CD4-positive, CD25-positive, alpha-beta regulatory T cell (primary cell): Measurements from ENCODE around the gene PYM1. TPM values are rescaled to one million over a fixed set of nuclear protein-coding genes. Genes with fewer than 3 reads are reported as not detected.
A peak's percentile ranks its signal among the peaks of the same experiment; 100 is the strongest.

Experiments used
- ATAC-seq, 2 donors: fragments of 150-1000 bp; cut with Tn5 transposase; one replicate each; pipeline ENCODE4 v1.10.0; 2021; ENCODE audit warnings: low read depth in 2 of 2, moderate number of reproducible peaks in 2 of 2, moderate library complexity in 1 of 2
- DNase-seq, 3 donors: peaks; one replicate each; pipeline versions ENCODE4 v3.0.0 to v3.0.0-alpha.2; 2012 to 2022; ENCODE audit warnings: mixed read lengths in 1 of 3
- H3K27ac ChIP-seq: one replicate; pipeline ENCODE4 v1.7.0; 2013; ENCODE audit warnings: mild to moderate bottlenecking, low read length; ENCODE audit not compliant: insufficient read depth, poor library complexity, severe bottlenecking
- H3K27me3 ChIP-seq: one replicate; pipeline ENCODE4 v1.7.0; 2013; ENCODE audit warnings: low read length; ENCODE audit not compliant: control insufficient read depth, insufficient read depth
- H3K36me3 ChIP-seq: one replicate; pipeline ENCODE4 v1.7.0; 2013; ENCODE audit warnings: mild to moderate bottlenecking, low read length, moderate library complexity; ENCODE audit not compliant: control insufficient read depth, insufficient read depth
- H3K4me1 ChIP-seq: 2 replicates; pipeline ENCODE4 v1.7.0; 2013; ENCODE audit warnings: mild to moderate bottlenecking, low read length; ENCODE audit not compliant: insufficient read depth, control insufficient read depth, poor library complexity, severe bottlenecking
- H3K4me3 ChIP-seq: one replicate; pipeline ENCODE4 v1.7.0; 2013; ENCODE audit warnings: low read depth, mild to moderate bottlenecking, low read length, moderate library complexity
- H3K9me3 ChIP-seq, 2 experiments: 1 replicate in 1 of 2; 2 replicates in 1 of 2; pipeline ENCODE4 v1.7.0; 2013; ENCODE audit warnings: low read length in 2 of 2, mild to moderate bottlenecking in 1 of 2, moderate library complexity in 1 of 2; ENCODE audit not compliant: control insufficient read depth in 2 of 2
- H3K27ac Mint-ChIP-seq, 3 donors: one replicate each; pipeline ENCODE4 v1.8.0; 2020 to 2022; ENCODE audit warnings: mild to moderate bottlenecking in 3 of 3, mixed read lengths in 3 of 3, moderate library complexity in 2 of 3
- H3K27me3 Mint-ChIP-seq: one replicate; pipeline ENCODE4 v1.8.0; 2022; ENCODE audit warnings: mild to moderate bottlenecking, mixed read lengths
- H3K36me3 Mint-ChIP-seq: one replicate; pipeline ENCODE4 v1.8.0; 2020; ENCODE audit warnings: mixed read lengths
- H3K4me1 Mint-ChIP-seq, 4 donors: one replicate each; pipeline ENCODE4 v1.8.0; 2020 to 2022; ENCODE audit warnings: mixed read lengths in 4 of 4, mild to moderate bottlenecking in 1 of 4
- H3K4me3 Mint-ChIP-seq, 4 donors: one replicate each; pipeline ENCODE4 v1.8.0; 2020 to 2022; ENCODE audit warnings: mild to moderate bottlenecking in 4 of 4, mixed read lengths in 4 of 4, moderate library complexity in 3 of 4
- H3K9me3 Mint-ChIP-seq, 7 donors: one replicate each; pipeline ENCODE4 v1.8.0; 2020 to 2022; ENCODE audit warnings: mixed read lengths in 7 of 7, mild to moderate bottlenecking in 3 of 7, moderate library complexity in 2 of 7
- polyA plus RNA-seq, 4 donors: library from polyadenylated mRNA; unstranded; fragments of 300-500 nt; fragmentation: Illumina TruSeq; gene quantifications; one replicate each; pipeline ENCODE4 v1.2.3, GENCODE V29; 2021
- total RNA-seq: library from RNA; stranded (reverse); gene quantifications from one replicate; pipeline ENCODE4 v1.2.3, GENCODE V29; 2022

PYM1 gene
- total and polyA plus RNA-seq, 5 donors from 2014 or later: 34.0 to 123 (median 110) TPM

DNA sequence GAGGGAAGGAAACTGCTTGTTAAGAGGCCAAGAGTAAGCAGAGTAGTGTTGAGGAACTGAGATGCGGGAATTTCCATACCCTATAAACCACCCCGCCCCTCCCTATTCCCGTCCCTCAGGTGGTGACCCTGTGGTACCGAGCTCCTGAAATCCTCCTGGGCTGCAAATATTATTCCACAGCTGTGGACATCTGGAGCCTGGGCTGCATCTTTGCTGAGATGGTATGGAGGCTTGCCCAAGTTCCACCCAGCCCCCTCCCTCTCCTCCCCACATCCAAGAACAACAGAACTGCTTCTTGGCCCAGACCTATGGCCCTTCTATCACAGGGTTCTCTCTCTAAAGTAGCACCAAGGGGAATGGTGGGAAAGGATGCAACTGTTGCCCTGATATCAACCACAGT lies 41.7 kb upstream of the PYM1 start:
- H3K4me1 ChIP-seq: peaks cover 33% of the 10 kb centered on the region
- H3K36me3 ChIP-seq: peaks cover 2% of the 10 kb centered on the region
- no peaks in the 10 kb centered on the region for H3K27me3 ChIP-seq
- DNase-seq (no peak), ATAC-seq (no peak)
- Mint-ChIP-seq H3K36me3 (no peaks in the 10 kb centered on the region), H3K4me1 (peaks cover 17 to 37% (median 27%) of the 10 kb centered on the region in 4 donors), H3K27me3 (no peaks in the 10 kb centered on the region), H3K9me3 (no peaks in the 10 kb centered on the region), H3K27ac (peak overlapping the region in 2 of 3 donors; percentile 32 to 69), H3K4me3 (peak overlapping the region in 2 of 4 donors; percentile 40 to 92)
- H3K4me3 ChIP-seq: no peak overlapping the region
- no peak overlapping the region for H3K27ac ChIP-seq
- H3K9me3 ChIP-seq: no peaks in the 10 kb centered on the region

DNA sequence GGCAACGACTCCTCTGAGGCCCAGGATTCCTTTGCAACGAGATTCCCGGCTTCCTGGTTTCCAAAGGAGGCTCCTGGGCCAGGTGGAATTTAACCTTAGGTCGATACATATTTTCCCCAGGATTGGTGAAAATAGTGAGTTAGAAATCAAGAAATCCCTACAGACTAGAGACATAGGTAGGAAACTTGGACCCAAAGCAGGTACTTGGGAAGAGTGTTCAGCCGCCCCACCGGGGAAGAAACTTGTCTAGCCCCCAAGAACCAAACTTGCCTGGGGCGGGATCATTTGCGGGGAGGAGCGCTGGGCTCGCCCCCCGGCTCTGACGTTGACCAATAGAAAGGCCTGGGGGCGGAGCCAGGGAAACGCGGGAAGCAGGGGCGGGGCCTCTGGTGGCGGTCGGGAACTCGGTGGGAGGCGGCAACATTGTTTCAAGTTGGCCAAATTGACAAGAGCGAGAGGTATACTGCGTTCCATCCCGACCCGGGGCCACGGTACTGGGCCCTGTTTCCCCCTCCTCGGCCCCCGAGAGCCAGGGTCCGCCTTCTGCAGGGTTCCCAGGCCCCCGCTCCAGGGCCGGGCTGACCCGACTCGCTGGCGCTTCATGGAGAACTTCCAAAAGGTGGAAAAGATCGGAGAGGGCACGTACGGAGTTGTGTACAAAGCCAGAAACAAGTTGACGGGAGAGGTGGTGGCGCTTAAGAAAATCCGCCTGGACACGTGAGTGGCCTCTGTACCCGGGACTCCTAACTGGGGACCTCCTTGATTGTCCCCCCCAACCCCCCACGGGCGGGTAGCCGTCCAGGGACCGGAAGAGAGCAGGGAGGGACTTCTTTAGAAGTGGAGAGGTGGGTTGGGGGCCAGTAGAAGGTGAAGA lies 39.0 kb upstream of the PYM1 start, which contains the start of gene CDK2:
Gene CDK2 (plus strand): TSS at position 423 of the 874 bp plus-strand sequence. CDS start 179 bp downstream, at position 602.
- Mint-ChIP-seq H3K4me3 (peak within 1 kb of the TSS; percentile 90 to 97 (median 93)), H3K27me3 (no peaks in the 10 kb centered on the region)
- ATAC-seq: peak; percentile 86 to 88

DNA sequence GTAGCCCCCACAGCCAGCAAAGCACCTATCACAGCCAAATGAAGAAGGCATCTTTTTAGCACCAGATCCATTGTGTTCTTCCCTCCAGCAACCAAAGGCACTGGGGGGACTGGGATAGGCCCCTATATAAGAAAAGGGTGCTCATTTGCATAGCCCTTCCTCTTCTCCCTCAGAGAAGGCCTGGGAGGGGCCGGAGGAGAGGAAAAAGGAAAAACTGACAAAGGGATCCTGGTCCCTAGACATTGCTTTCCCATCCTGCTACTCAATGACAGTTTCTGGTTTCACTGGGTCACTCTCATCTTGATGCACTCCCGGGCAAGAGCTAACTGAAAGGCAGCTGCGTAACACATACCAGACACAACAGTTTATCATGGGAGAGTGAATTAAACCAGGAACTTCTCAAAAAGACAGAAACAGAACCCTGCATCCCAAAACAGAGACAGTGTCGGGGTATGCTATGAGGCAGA lies 38.3 kb upstream of the PYM1 start, which contains the start of gene PMEL:
Gene PMEL (minus strand): TSS at position 102 of the 467 bp plus-strand sequence. CDS start 31 bp downstream, at position 71.
- Mint-ChIP-seq H3K27me3 (no peaks in the 10 kb centered on the region), H3K36me3 (no peaks in the 10 kb centered on the region)
- no peak for ATAC-seq

More for the DNA sequence above, 39.0 kb upstream of the PYM1 start, which contains the start of gene CDK2:
- Mint-ChIP-seq H3K36me3 (no peaks in the 10 kb centered on the region), H3K4me1 (peaks cover 17 to 37% (median 27%) of the 10 kb centered on the region in 4 donors), H3K27ac (peak within 1 kb of the TSS; percentile 92 to 95 (median 95)), H3K9me3 (no peaks in the 10 kb centered on the region)
- Histone ChIP-seq H3K9me3 (no peaks in the 10 kb centered on the region), H3K36me3 (peaks cover 2% of the 10 kb centered on the region), H3K27me3 (no peaks in the 10 kb centered on the region), H3K4me3 (peak within 1 kb of the TSS; percentile 79), H3K4me1 (peaks cover 19% of the 10 kb centered on the region), H3K27ac (peak within 1 kb of the TSS; percentile 73)
- DNase-seq: peak; percentile 77 to 88 (median 85)

DNA sequence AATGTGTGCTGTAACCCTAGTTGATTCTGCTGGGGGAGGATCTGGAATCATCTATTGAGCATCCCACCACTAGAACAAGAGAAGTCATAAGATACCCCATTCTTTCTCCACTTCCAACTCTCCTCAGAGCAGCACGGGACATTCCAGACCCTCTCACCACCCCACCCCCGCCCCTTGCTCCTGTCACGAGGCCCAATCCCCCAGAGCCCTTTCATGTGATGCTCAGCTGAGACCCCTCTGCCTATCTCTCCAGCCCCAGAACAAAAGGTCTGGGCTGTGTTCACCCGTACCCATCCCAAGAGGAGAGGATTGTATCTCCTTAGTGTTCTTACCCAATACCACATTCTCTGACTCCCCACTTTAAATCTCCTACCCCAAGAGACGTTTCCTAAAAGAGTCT lies 37.5 kb upstream of the PYM1 start:
- H3K9me3 Mint-ChIP-seq: no peaks in the 10 kb centered on the region
- H3K4me3 ChIP-seq: no peak overlapping the region
- H3K27ac ChIP-seq: no peak overlapping the region
- H3K4me1 Mint-ChIP-seq: peaks cover 17 to 35% (median 26%) of the 10 kb centered on the region in 4 donors
- ATAC-seq (no peak), DNase-seq (no peak)
- no peaks in the 10 kb centered on the region for H3K9me3 ChIP-seq
- H3K36me3 Mint-ChIP-seq: no peaks in the 10 kb centered on the region
- H3K27me3 ChIP-seq: no peaks in the 10 kb centered on the region
- peak overlapping the region; percentile 58 to 94 (median 91) for H3K4me3 Mint-ChIP-seq
- peaks cover 19% of the 10 kb centered on the region for H3K4me1 ChIP-seq
- no peaks in the 10 kb centered on the region for H3K27me3 Mint-ChIP-seq
- peaks cover 2% of the 10 kb centered on the region for H3K36me3 ChIP-seq
- peak overlapping the region in 2 of 3 donors; percentile 39 to 95 for H3K27ac Mint-ChIP-seq

More for the DNA sequence above, 38.3 kb upstream of the PYM1 start, which contains the start of gene PMEL:
- Histone ChIP-seq H3K4me3 (peak within 1 kb of the TSS; percentile 79), H3K36me3 (peaks cover 2% of the 10 kb centered on the region), H3K9me3 (no peaks in the 10 kb centered on the region), H3K4me1 (peaks cover 19% of the 10 kb centered on the region), H3K27ac (peak within 1 kb of the TSS; percentile 73), H3K27me3 (no peaks in the 10 kb centered on the region)
- Mint-ChIP-seq H3K4me1 (peaks cover 17 to 37% (median 27%) of the 10 kb centered on the region in 4 donors), H3K27ac (peak within 1 kb of the TSS; percentile 92 to 95 (median 95)), H3K9me3 (no peaks in the 10 kb centered on the region), H3K4me3 (peak within 1 kb of the TSS; percentile 90 to 97 (median 93))
- DNase-seq: no peak

DNA sequence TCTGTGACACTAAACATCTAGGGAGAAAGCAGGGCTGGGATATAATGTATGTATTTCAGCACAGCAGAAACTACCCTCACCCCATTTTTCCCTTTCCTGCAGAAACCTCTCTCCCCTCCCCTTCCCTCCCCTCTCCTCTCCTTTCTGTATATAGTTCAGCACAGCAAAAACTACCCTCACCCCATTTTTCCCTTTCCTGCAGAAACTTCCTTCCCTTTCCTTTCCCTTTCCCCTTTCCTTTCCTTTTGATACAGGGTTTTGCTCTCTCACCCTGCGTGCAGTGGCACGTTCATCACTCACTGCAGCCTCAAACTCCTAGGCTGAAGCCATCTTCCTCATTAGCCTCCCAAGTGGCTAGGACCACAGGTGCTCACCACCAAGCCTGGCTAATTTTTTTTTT lies 36.1 kb upstream of the PYM1 start:
- no peaks in the 10 kb centered on the region for H3K27me3 Mint-ChIP-seq
- no peak overlapping the region for H3K27ac Mint-ChIP-seq
- H3K4me1 Mint-ChIP-seq: peaks cover 17 to 34% (median 24%) of the 10 kb centered on the region in 4 donors
- H3K4me1 ChIP-seq: peaks cover 19% of the 10 kb centered on the region
- no peaks in the 10 kb centered on the region for H3K36me3 Mint-ChIP-seq
- H3K4me3 Mint-ChIP-seq: peak overlapping the region in 1 of 4 donors; percentile 29
- H3K9me3 ChIP-seq: no peaks in the 10 kb centered on the region
- H3K4me3 ChIP-seq: no peak overlapping the region
- no peaks in the 10 kb centered on the region for H3K27me3 ChIP-seq
- no peak overlapping the region for H3K27ac ChIP-seq
- ATAC-seq (no peak), DNase-seq (no peak)
- H3K9me3 Mint-ChIP-seq: no peaks in the 10 kb centered on the region
- no peaks in the 10 kb centered on the region for H3K36me3 ChIP-seq

GRCh38 chr12:55957106-55957859 lies 29.6 kb upstream of the PYM1 start:
- Histone ChIP-seq H3K4me1 (no peaks in the 10 kb centered on the region), H3K4me3 (no peak overlapping the region), H3K27me3 (no peaks in the 10 kb centered on the region), H3K36me3 (peaks cover 21% of the 10 kb centered on the region), H3K27ac (peak overlapping the region; percentile 17), H3K9me3 (no peaks in the 10 kb centered on the region)
- Mint-ChIP-seq H3K27me3 (peaks cover 4% of the 10 kb centered on the region), H3K27ac (peak overlapping the region; percentile 79 to 86 (median 86)), H3K36me3 (peaks cover 14% of the 10 kb centered on the region), H3K9me3 (peaks cover 0 to 1% (median 0%) of the 10 kb centered on the region in 7 donors), H3K4me1 (peaks cover 0 to 24% (median 18%) of the 10 kb centered on the region in 4 donors), H3K4me3 (no peak overlapping the region)
- DNase-seq: no peak
- no peak for ATAC-seq

DNA sequence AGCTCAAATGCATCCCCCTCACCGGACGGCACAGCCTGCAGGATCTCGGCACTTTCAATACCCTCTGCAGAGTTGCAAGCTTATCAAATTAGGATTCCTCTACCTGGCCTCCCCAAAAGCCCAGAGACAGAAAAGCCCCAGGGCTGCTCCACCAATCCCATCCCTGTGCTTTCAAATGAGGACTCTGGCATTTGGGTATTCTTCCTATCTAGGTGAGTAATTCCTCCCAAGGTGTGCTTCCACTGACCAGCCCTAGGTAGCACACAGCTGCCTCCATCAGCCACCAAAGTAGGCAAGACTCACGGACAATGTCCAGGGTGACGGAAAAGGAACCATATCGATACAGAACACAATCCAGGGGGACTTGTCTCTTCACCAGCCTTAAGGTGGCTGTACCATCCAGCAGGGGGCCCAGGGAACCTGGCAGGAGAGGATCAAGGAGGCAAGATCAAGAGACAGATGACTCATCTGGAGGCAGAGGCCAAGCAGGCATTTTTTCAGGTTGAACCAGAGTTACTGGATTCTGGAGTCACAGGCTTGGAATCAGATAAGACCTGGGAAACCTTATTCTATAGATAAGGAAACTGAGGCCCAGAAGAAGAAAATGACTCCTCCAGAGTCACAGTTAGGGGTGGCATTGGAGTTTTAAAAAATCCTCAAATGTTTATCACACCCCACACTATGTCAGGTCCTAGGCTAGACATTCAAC lies 28.3 kb upstream of the PYM1 start:
- Mint-ChIP-seq H3K4me1 (peaks cover 0 to 36% (median 19%) of the 10 kb centered on the region in 4 donors), H3K27ac (peak overlapping the region; percentile 52 to 94 (median 68)), H3K36me3 (peaks cover 27% of the 10 kb centered on the region), H3K4me3 (no peak overlapping the region), H3K9me3 (peaks cover 0 to 1% (median 0%) of the 10 kb centered on the region in 7 donors), H3K27me3 (peaks cover 4% of the 10 kb centered on the region)
- Histone ChIP-seq H3K9me3 (no peaks in the 10 kb centered on the region), H3K27me3 (no peaks in the 10 kb centered on the region), H3K4me3 (no peak overlapping the region), H3K4me1 (no peaks in the 10 kb centered on the region), H3K27ac (peak overlapping the region; percentile 17), H3K36me3 (peaks cover 34% of the 10 kb centered on the region)
- DNase-seq: peak in 2 of 3 donors; percentile 19 to 72
- peak; percentile 74 to 76 for ATAC-seq
